ENCODE measurements around the gene TEPSIN.

DNA sequence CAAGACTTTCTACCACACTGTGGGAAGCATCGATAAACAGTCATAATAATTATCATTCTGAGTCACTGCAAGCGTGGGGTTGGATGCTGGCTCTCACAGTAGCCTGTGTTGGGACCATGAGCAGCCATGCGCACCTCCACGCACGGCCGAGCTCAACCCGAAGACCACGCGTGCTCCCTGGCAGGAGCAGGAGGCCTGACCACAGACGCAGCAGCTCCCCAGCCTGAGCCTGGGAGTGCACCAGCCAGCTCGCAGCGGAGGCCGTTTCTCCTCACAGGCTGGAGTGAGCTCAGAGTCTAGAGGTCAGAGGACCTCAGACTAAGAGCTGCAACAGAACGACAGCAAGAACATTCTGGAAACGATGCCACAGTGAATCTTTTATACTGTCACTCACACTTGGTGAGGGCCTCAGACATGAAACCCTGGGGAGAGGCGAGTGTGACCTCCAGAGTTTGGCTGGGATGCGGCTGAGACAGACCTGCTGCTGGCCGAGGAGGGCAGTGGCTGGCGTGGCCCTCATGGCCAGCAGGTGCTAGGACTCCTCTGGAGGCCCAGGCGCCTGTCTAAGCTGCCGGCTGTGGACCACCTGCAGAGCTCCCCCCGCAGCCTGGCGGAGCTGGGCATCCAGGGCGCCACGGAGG is 6.3 kb upstream of the TEPSIN start:
- TF ChIP-seq, protein P1, sequence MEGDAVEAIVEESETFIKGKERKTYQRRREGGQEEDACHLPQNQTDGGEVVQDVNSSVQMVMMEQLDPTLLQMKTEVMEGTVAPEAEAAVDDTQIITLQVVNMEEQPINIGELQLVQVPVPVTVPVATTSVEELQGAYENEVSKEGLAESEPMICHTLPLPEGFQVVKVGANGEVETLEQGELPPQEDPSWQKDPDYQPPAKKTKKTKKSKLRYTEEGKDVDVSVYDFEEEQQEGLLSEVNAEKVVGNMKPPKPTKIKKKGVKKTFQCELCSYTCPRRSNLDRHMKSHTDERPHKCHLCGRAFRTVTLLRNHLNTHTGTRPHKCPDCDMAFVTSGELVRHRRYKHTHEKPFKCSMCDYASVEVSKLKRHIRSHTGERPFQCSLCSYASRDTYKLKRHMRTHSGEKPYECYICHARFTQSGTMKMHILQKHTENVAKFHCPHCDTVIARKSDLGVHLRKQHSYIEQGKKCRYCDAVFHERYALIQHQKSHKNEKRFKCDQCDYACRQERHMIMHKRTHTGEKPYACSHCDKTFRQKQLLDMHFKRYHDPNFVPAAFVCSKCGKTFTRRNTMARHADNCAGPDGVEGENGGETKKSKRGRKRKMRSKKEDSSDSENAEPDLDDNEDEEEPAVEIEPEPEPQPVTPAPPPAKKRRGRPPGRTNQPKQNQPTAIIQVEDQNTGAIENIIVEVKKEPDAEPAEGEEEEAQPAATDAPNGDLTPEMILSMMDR (conservative IDR thresholded peaks at IDR 0.05): no peak
- no peak for TF ChIP-seq ZFX (IDR thresholded peaks at IDR 0.05)

Measured in C4-2B (cell line).